Ovary (tissue), 9 donors: ENCODE measurements around the gene TMEM109. TPM values are rescaled to one million over a fixed set of nuclear protein-coding genes. Genes with fewer than 3 reads are reported as not detected.

Source experiments
- DNase-seq, 5 donors: peaks; one replicate each; pipeline ENCODE4 v3.0.0-alpha.2; 2019 to 2020
- H3K27ac ChIP-seq, 2 donors: fragments of 200-600 bp; one replicate each; pipeline versions ENCODE4 v1.5.1 to v1.8.0; 2019 to 2022
- H3K27me3 ChIP-seq: fragments of 200-600 bp; one replicate; pipeline ENCODE4 v1.8.0; 2022
- H3K36me3 ChIP-seq: fragments of 200-600 bp; sonication (generic); one replicate; pipeline ENCODE4 v1.5.1; 2019
- H3K4me1 ChIP-seq: one replicate; pipeline ENCODE4 v1.8.1; 2013; ENCODE audit warnings: mild to moderate bottlenecking, moderate library complexity; ENCODE audit not compliant: insufficient read depth
- H3K4me3 ChIP-seq: fragments of 200-600 bp; sonication (generic); one replicate; pipeline ENCODE4 v1.5.1; 2017
- H3K9me3 ChIP-seq, 2 donors: fragments of 200-600 bp in 1 of 2; sonication (generic) in 1 of 2; one replicate each; pipeline versions ENCODE4 v1.5.1 to v1.8.1; 2013 to 2019; ENCODE audit warnings: mild to moderate bottlenecking in 1 of 2, moderate library complexity in 1 of 2
- EP300 ChIP-seq: sonication (generic); formaldehyde crosslinking; IDR thresholded peaks from one replicate; pipeline ENCODE4 v1.6.1; 2017; ENCODE audit warnings: antibody characterized with exemption
- POLR2A ChIP-seq: fragments of 450-650 bp; IDR thresholded peaks from one replicate; pipeline ENCODE4 v1.6.1; 2017; ENCODE audit warnings: antibody characterized with exemption, mild to moderate bottlenecking, moderate library complexity
- WGBS, 3 donors: extraction: QIAGEN DNeasy Blood & Tissue Kit in 1 of 3; methylation state at CpG; one replicate each; pipeline versions ENCODE4 v1.1.5 to v1.1.7; 2013 to 2017; 5-methylcytosine and 5-hydroxymethylcytosine counted together
- intact Hi-C, 4 donors: fragments of 100-400 bp; cut with DNase I; formaldehyde crosslinking; loops; one replicate each; pipeline versions ENCODE4 v1.11.0 to v1.15.1; 2022 to 2023
- polyA plus RNA-seq, 2 donors: library from polyadenylated mRNA; stranded (reverse); fragments of 200-250 nt in 1 of 2; fragments of 350-450 nt in 1 of 2; fragmentation: Illumina TruSeq in 1 of 2; extraction: RNeasy Lipid Tissue Mini Kit (QIAGEN cat#74804) in 1 of 2; gene quantifications; one replicate each; pipeline ENCODE4 v1.2.3, GENCODE V29; 2013 to 2014
- total RNA-seq, 7 donors: library from RNA; depleted of rRNA in 2 of 7; stranded (reverse); fragments of >200 nt in 2 of 7; fragmentation: NEBNext Ultra II Directional in 3 of 7; extraction: Animal tissue kit (Norgen Biotek cat#: 25700) in 3 of 7; gene quantifications; one replicate each; pipeline versions ENCODE4 v1.1.0 to v1.2.4, GENCODE V29; 2016 to 2023
- TF ChIP-seq, protein P1 (sequence below), 3 donors: fragments of 450-650 bp in 2 of 3; fragments of 200-600 bp in 1 of 3; IDR thresholded peaks; one replicate each; pipeline versions ENCODE4 v1.5.1 to v1.8.0; 2016 to 2022; ENCODE audit warnings: antibody characterized with exemption in 3 of 3, mild to moderate bottlenecking in 1 of 3
- donor health status: DM: no; HTN: no; CAD: no; lungs with moderate emphysema.
- donor health status: DM: no; HTN: no; CAD: no.
- donor health status: Bipolar disorder and iron deficiency.
- donor health status: DM: yes; HTN: yes; CAD: no.
- donor health status: DM: no; HTN: no; CAD: no.
- donor health status: DM: yes; HTN: yes; CAD: no.

The TMEM109 gene
- total and polyA plus RNA-seq, 9 donors, result 88.7 to 145 (median 121) TPM

DNA sequence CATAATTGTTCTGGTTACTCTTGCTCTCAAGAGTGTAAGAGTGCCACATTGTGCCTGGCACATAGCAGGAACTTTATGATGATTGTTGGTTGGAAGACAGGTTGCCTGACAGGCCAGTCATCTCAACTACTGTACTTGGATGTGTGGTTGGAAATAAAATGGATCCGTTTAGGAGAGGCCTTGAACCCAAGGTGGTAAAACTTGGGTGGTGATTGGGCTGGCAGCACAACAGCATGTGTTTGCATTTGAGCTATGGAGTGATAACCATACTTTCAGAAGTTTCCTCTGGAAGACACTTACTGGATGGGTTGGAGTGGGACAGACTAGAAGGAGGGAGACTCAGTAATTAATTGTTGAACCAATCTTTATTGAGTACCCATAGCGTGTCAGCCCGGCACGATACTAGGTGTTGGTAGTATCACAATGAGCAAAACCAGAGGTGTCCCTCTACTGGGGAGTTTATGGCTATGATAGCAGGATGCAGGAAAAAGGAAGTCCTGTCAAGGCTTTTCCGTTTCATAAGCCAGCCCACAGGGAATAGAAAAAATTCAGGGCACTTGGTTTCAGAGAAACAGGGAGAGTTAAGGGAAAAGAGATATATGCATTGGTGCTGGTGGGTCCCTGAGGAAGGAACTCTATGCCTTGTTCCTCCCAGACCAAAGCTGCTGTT lies 3.1 kb upstream of the TMEM109 start:
- 51 to 55% (median 53%) methylated on average over 5 of the region's 5 CpGs for WGBS, 3 donors
- TF ChIP-seq POLR2A (no peak), EP300 (no peak)
- TF ChIP-seq, protein P1, sequence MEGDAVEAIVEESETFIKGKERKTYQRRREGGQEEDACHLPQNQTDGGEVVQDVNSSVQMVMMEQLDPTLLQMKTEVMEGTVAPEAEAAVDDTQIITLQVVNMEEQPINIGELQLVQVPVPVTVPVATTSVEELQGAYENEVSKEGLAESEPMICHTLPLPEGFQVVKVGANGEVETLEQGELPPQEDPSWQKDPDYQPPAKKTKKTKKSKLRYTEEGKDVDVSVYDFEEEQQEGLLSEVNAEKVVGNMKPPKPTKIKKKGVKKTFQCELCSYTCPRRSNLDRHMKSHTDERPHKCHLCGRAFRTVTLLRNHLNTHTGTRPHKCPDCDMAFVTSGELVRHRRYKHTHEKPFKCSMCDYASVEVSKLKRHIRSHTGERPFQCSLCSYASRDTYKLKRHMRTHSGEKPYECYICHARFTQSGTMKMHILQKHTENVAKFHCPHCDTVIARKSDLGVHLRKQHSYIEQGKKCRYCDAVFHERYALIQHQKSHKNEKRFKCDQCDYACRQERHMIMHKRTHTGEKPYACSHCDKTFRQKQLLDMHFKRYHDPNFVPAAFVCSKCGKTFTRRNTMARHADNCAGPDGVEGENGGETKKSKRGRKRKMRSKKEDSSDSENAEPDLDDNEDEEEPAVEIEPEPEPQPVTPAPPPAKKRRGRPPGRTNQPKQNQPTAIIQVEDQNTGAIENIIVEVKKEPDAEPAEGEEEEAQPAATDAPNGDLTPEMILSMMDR (IDR thresholded peaks at IDR 0.05), result no peak
- H3K9me3 ChIP-seq, result no peaks in the 10 kb centered on the region
- H3K27ac ChIP-seq, result no peak overlapping the region
- intact Hi-C loops, result no loop called here
- H3K4me1 ChIP-seq, result peaks cover 4% of the 10 kb centered on the region
- no peaks in the 10 kb centered on the region for H3K36me3 ChIP-seq
- H3K4me3 ChIP-seq, result no peak overlapping the region
- DNase-seq, result no peak
- no peaks in the 10 kb centered on the region for H3K27me3 ChIP-seq

DNA sequence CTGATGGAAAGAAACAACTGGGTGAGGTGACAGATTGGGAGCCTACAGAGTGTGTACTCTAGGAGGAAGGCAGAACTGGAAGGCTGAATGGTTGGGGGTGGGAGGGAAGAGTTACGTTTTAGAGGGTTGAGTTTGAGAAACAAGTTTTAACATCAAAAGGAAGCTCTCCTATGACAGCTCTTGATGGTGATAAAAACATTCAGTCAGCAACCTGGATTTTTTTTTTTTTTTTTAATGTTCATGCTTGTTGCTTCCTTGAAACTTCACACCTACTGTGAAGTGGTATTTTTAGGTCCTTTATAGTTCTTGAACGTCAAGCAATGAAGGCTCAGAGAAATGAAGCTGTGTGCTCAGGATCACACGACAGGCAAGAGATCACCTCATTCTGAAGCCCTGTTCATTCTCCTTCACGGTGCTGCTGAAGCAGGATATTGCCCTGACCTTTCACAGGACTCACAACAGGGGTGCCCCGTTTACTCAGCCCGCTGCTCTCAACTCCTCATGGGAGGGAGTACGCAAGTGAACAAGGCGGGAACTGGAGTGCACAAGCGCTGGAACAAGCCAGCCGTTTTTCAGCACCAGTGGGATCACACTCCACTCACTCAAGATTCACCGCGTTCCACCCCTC lies 1.6 kb upstream of the TMEM109 start:
- TF ChIP-seq, protein P1 (IDR thresholded peaks at IDR 0.05), result no peak
- TF ChIP-seq EP300, result no peak
- no peak for TF ChIP-seq POLR2A
- WGBS, 3 donors, result 65 to 68% (median 67%) methylated on average over 12 of the region's 12 CpGs
- DNase-seq, result no peak
- Histone ChIP-seq H3K4me1 (peaks cover 3% of the 10 kb centered on the region), H3K27ac (no peak overlapping the region), H3K9me3 (no peaks in the 10 kb centered on the region), H3K27me3 (no peaks in the 10 kb centered on the region), H3K36me3 (no peaks in the 10 kb centered on the region), H3K4me3 (no peak overlapping the region)
- intact Hi-C loops, result no loop called here

DNA sequence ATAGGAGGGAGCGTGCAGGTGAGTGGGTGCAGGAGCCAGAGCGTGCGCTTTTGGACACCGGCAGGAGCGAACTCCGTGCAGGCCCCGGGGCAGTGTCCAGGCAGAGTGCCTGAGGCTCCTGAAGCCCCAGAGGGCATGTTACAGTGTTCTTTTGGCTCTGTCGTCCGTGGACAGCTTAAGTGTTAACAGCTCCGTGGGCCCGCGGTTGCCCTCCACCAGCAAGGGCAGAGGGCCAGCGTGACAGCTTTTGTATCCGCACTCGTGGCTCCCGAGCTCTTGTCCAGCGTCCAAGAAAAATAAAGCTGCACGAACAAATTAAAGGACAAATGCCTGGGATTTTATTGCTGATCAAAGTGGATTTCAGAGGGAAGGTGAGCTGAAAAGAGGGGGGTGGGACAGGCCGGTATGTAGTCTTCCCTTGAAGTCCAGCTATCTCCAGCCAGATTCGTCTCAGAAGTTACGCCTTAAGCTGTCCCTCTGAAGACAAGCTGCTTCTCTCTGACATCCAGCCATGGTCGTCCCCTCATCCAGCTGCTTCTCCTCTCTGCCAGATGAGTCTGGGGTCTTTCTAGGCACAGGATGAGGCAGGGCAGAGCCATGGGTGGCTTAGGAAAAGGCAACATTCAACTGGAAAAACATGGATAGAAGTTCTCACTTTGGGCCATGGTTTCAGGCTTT lies 968 bp upstream of the TMEM109 start:
- DNase-seq, result peak in 1 of 5 donors; percentile 52
- H3K4me1 ChIP-seq, result peaks cover 3% of the 10 kb centered on the region
- intact Hi-C loops, result no loop called here
- H3K36me3 ChIP-seq, result no peaks in the 10 kb centered on the region
- TF ChIP-seq, protein P1 (IDR thresholded peaks at IDR 0.05), result no peak
- no peak for TF ChIP-seq POLR2A
- H3K27ac ChIP-seq, result peak overlapping the region; percentile 73 to 96
- no peak overlapping the region for H3K4me3 ChIP-seq
- no peaks in the 10 kb centered on the region for H3K9me3 ChIP-seq
- 65 to 72% (median 71%) methylated on average over 22 of the region's 22 CpGs for WGBS, 3 donors
- H3K27me3 ChIP-seq, result no peaks in the 10 kb centered on the region

DNA sequence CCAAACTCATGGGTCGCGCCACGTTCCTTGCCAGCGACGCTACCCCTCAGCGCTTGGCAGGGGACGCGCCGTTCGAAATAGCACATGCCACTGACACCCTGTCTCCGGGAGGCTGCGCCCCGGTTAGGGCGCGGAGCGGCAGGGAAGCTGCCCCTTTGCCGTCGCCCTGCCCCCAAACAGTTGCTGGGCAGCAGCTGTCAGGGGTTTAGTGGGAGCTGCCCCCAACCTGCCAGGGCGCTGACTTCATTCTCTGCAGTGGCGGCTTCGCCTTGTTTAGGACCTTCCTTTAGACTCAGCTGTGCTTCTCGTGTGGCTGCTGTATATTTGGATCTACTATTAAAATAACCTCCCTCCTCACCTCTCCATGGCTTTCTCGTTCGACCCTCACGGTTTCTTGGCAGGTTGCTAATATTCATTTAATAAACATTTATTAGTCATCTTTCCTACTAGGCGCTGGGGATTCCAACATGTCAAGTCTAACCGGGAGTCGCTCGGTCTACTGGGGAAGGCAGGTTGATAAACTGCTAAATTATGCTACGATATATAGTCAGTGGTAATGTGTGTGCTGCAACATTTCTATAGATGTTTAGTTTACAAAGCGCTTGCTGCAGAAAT lies 782 bp downstream of the TMEM109 start:
- 0 to 1% (median 0%) methylated on average over 24 to 31 of the region's 31 CpGs for WGBS, 3 donors
- H3K27me3 ChIP-seq, result no peaks in the 10 kb centered on the region
- peaks cover 3% of the 10 kb centered on the region for H3K4me1 ChIP-seq
- no peaks in the 10 kb centered on the region for H3K9me3 ChIP-seq
- intact Hi-C loops, result loop anchor here in 2 of 4 donors (5.0 kb wide), 2 partner anchors 213 to 218 kb away; no protein-coding TSS in a partner anchor
- H3K4me3 ChIP-seq, result peak overlapping the region; percentile 50
- TF ChIP-seq, protein P1 (IDR thresholded peaks at IDR 0.05), result no peak
- TF ChIP-seq POLR2A, result no peak
- no peak for TF ChIP-seq EP300
- DNase-seq, result peak in 1 of 5 donors; percentile 70
- peak overlapping the region; percentile 73 to 96 for H3K27ac ChIP-seq
- H3K36me3 ChIP-seq, result no peaks in the 10 kb centered on the region
